Gastrocnemius medialis (tissue), 4 donors: ENCODE results near the gene TXNRD2.

Experiments used
- CTCF ChIP-seq, 5 experiments: fragments of 450-650 bp in 3 of 5; fragments of 200-600 bp in 2 of 5; sonication (generic) in 2 of 5; IDR thresholded peaks in 4 of 5; conservative IDR thresholded peaks in 1 of 5; 1 replicate in 4 of 5; 2 replicates in 1 of 5; pipeline ENCODE4 v1.5.1; 2016 to 2019; ENCODE audit warnings: antibody characterized with exemption in 5 of 5, mild to moderate bottlenecking in 3 of 5, moderate library complexity in 3 of 5
- POLR2A ChIP-seq, 2 donors: fragments of 450-650 bp; IDR thresholded peaks; one replicate each; pipeline ENCODE4 v1.6.1; 2017; ENCODE audit warnings: antibody characterized with exemption in 2 of 2, mild to moderate bottlenecking in 2 of 2, moderate library complexity in 2 of 2

GRCh38 chr22:19885841-19886592 lies 55.6 kb downstream of the TXNRD2 start:
- TF ChIP-seq CTCF (IDR thresholded peaks at IDR 0.05 in 4 of 5, conservative IDR thresholded peaks at IDR 0.05 in 1 of 5) (no peak), POLR2A (IDR thresholded peaks at IDR 0.05) (no peak)
